D721Med (cell line): ENCODE results near the gene SHISA5.

Experiments
- DNase-seq: peaks from one replicate; pipeline ENCODE4 v3.0.0; 2011; ENCODE audit warnings: low spot score; ENCODE audit not compliant: insufficient read length
- FAIRE-seq: peaks from 2 replicates; lab custom pipeline; 2011; peaks lifted over from hg19 to GRCh38; lab: Jason Lieb, UNC
- TF ChIP-seq, protein P1 (sequence below): IDR thresholded peaks from 2 replicates; pipeline ENCODE4 v1.5.1; 2012; ENCODE audit warnings: mild to moderate bottlenecking, control low read depth; ENCODE audit not compliant: insufficient read depth; ENCODE audit errors: missing control alignments

The SHISA5 gene

DNA sequence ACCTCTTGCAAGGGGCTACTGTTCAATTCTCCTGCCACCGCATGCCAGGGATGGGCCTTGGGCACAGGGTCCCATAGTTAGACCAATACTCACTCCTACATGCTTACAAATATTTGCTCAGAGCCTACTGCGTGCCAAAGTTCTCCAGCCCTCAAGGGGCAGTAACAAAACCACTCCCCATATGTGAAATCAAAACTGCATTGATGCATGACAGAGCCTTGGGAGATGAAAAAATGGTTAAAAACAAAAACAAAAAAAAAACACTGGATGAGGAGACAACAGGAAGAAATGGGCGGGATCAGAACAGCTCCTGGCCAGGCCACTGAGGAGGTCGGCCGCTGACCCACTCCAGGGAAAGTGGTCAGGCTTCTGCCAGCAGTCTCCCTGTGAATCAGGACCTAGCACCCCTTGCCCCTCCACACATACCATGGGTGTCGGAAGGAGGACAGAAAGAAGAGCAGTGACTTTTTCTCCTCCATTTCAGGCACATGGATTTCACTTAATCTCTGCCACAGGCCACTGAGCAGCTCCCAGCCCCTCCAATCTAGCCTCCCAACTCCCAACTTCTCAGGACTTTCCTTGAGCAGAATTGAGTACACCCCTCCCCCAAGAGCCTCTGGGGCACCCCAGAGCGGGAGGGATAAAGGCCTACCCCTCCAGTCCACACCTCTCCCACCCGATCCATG, 76.9 kb downstream of the SHISA5 start:
- DNase-seq (no peak), FAIRE-seq (no peak)
- TF ChIP-seq, protein P1, sequence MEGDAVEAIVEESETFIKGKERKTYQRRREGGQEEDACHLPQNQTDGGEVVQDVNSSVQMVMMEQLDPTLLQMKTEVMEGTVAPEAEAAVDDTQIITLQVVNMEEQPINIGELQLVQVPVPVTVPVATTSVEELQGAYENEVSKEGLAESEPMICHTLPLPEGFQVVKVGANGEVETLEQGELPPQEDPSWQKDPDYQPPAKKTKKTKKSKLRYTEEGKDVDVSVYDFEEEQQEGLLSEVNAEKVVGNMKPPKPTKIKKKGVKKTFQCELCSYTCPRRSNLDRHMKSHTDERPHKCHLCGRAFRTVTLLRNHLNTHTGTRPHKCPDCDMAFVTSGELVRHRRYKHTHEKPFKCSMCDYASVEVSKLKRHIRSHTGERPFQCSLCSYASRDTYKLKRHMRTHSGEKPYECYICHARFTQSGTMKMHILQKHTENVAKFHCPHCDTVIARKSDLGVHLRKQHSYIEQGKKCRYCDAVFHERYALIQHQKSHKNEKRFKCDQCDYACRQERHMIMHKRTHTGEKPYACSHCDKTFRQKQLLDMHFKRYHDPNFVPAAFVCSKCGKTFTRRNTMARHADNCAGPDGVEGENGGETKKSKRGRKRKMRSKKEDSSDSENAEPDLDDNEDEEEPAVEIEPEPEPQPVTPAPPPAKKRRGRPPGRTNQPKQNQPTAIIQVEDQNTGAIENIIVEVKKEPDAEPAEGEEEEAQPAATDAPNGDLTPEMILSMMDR = no peak

DNA sequence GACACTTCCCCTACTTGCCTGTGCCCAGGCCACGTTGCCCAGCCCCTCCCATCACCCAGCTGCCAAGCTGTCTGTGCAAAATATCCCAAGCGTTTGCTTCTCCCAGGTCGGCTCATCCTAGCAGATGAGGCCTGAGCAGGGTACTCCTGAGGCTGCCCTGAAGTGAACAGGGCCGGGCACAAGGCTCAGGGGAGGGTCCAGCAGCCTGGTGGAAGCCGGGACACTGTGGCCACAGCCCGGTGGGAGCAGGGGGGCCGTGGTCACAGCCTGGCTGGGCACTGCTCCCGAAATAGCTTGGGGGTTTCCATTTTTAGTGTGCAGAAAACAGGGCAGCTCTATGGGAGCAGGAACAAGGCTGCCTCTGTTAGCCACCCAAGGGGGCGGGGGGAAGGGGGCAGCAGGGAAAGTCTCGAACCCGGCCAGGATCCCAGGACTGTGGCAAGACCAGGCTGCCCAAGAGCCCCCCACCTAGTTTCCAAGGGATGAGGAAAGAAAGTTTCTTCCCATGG, 77.5 kb downstream of the SHISA5 start:
- FAIRE-seq = no peak
- no peak for DNase-seq
- TF ChIP-seq, protein P1 = no peak

DNA sequence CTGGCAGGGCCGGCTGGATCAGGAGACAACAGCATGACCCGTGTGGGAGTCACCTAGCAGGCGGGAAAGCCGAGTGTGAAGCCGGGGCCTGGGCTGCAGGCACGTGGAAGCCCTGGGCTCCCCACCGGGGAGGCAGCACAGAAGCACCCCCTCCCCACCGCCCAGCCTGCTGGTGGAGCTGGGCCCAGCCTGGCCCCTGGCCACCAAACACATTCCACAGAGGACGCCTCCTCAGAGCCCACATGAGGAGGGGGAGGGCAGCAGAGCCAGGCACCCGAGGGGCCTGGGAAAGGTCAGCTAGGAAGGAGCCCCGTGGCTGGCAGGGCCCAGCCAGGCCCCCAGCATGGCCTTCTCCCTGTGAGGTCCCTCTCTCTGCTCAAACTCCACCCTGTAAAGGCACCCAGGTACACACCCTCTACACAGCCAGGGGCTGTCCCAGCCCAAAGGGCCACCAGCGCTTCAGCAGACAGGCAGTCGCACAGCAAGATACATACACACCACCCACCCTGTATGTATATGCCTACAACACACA, 78.6 kb downstream of the SHISA5 start:
- TF ChIP-seq, protein P1 = no peak
- FAIRE-seq (no peak), DNase-seq (no peak)

DNA sequence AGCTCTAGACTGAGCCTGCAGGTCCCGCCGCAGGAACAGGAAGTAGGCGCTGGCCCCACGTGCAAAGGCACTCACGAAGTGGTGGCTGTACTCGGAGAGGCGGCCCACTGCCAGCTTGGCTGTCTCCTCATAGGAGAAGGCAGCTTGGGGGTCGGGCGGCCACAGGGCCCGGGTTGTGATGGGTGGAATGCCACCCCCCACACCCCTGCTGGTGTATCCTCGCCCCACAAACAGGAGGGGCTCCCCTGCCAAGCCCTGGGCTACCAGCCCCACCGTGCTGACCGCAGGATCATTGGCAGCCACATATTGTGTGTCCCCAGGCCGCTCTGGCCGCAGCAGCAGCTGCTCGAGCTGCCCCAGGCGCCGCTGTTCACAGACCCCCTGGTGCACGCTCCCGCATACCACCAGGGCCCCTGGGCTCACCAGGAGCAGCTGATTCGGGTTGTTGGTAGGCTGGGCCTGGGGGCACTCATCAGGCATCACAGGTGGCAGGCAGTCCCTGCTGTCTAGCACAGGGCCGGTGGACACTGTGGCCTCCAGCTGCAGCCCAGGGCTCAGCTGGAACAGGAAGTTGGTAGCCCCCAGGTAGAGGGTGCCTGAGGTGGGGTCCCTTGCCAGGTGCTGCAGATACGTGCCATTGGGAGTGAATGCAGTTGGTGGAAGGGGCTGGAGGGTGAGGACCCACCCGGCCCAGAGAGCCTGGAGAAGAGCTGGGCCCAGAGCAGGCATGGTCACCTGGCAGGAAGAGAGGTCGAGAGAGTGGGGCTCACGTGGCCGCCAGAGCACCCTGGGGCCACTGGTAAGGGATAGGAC, 79.9 kb downstream of the SHISA5 start:
- no peak for FAIRE-seq
- TF ChIP-seq, protein P1 = no peak
- DNase-seq = no peak

DNA sequence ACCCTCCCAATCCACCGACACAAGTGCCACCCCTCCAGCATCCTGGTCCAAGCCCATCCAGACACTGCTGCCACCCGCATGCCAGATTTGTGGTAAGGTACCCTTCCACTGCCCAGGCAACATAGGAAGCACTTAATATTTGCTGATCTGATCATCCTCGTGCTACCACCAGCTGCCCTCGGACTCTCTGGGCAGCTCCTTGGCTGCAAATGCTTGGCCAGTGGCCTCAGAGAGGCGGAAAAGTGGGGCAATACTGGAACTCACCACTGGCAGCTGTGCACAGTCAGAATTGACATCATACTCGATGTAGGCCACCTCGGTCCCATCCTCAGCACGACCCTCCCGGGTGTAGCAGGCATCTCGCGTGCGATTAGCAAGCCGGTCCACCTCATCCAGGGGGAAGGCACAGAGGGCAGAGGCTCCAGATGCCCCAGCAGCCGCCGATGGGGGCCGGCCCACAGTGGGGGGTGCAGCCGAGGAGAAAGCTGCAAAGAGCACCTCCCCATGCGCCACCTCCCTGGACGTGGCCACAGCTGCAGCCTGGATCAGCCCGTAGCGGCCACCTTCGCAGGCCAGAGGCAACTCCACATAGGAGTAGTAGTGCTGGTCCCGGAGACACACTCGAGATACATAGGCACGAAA, 80.6 kb downstream of the SHISA5 start:
- TF ChIP-seq, protein P1 = no peak
- FAIRE-seq = no peak

DNA sequence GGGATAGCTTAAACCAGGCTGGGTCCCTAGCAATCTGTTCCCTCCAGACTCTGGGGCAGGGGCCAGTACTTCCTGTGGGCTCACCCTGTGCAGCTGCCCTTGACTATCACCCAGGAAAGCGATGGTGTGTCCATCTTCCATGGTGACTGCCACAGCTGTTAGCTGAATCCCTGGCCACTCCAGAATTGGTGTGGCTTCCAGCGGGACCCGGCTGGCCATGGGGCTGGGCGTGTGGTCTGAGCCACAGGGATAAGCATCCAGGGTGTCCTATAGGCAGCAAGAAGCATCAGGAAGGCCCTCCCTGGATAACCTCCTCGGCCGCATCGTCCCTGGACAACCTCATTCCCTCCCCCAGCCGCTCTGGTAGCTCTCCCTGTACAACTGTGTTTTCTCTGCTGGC, 81.3 kb downstream of the SHISA5 start:
- no peak for DNase-seq
- FAIRE-seq = no peak
- TF ChIP-seq, protein P1 = no peak

More for the DNA sequence above, 80.6 kb downstream of the SHISA5 start:
- no peak for DNase-seq
